Loucy (cell line): Measurements from ENCODE around the gene FHIP2A.

Experiments
- H2AFZ ChIP-seq: fragments of 200-600 bp; sonication (generic); 2 replicates; pipeline ENCODE4 v1.6.0; 2016; ENCODE audit warnings: antibody characterized with exemption, mild to moderate bottlenecking, low read length, moderate library complexity
- H3F3A ChIP-seq: fragments of 200-600 bp; 2 replicates; pipeline ENCODE4 v1.6.0; 2016; ENCODE audit warnings: antibody characterized with exemption, low read depth, mild to moderate bottlenecking
- H3K27me3 ChIP-seq: fragments of 200-600 bp; sonication (generic); 2 replicates; pipeline ENCODE4 v1.6.1; 2014; ENCODE audit warnings: low read length, mild to moderate bottlenecking; ENCODE audit not compliant: insufficient read depth, poor library complexity, severe bottlenecking
- H3K36me3 ChIP-seq: fragments of 200-600 bp; sonication (generic); 2 replicates; pipeline ENCODE4 v1.6.1; 2016; ENCODE audit warnings: low read length; ENCODE audit not compliant: insufficient read depth
- H3K4me1 ChIP-seq: fragments of 200-600 bp; sonication (generic); 2 replicates; pipeline ENCODE4 v1.5.1; 2014; ENCODE audit warnings: low read length, mild to moderate bottlenecking; ENCODE audit not compliant: insufficient read depth, poor library complexity, severe bottlenecking
- H3K4me2 ChIP-seq: fragments of 200-600 bp; sonication (generic); 2 replicates; pipeline ENCODE4 v1.6.0; 2014; ENCODE audit warnings: antibody characterized with exemption, low read length, low read depth, mild to moderate bottlenecking; ENCODE audit not compliant: poor library complexity, severe bottlenecking
- H3K4me3 ChIP-seq: fragments of 200-600 bp; sonication (generic); 2 replicates; pipeline ENCODE4 v1.5.1; 2014; ENCODE audit warnings: low read length, mild to moderate bottlenecking, mixed read lengths; ENCODE audit not compliant: poor library complexity, severe bottlenecking
- H3K79me2 ChIP-seq: fragments of 200-600 bp; sonication (generic); 2 replicates; pipeline ENCODE4 v1.6.1; 2014; ENCODE audit warnings: low read length; ENCODE audit not compliant: insufficient read depth
- H3K9ac ChIP-seq: fragments of 200-600 bp; sonication (generic); 2 replicates; pipeline ENCODE4 v1.6.0; 2014; ENCODE audit warnings: mild to moderate bottlenecking, low read depth, low read length, moderate library complexity; ENCODE audit not compliant: poor library complexity, severe bottlenecking
- H3K9me2 ChIP-seq: fragments of 200-600 bp; sonication (generic); replicated peaks from 2 replicates; pipeline ENCODE4 v1.6.1; 2016; ENCODE audit warnings: low read depth, low read length, mixed read lengths
- H3K9me3 ChIP-seq: fragments of 200-600 bp; sonication (generic); 2 replicates; pipeline ENCODE4 v1.6.1; 2014; ENCODE audit warnings: mild to moderate bottlenecking, antibody characterized with exemption, low read length, low read depth; ENCODE audit not compliant: insufficient read depth
- H4K20me1 ChIP-seq: fragments of 200-600 bp; sonication (generic); 2 replicates; pipeline ENCODE4 v1.6.0; 2014; ENCODE audit warnings: antibody characterized with exemption, low read length, mild to moderate bottlenecking; ENCODE audit not compliant: insufficient read depth, poor library complexity, severe bottlenecking
- EZH2phosphoT487 ChIP-seq: fragments of 200-600 bp; IDR thresholded peaks from 2 replicates; pipeline ENCODE4 v1.6.1; 2018; ENCODE audit warnings: antibody characterized with exemption, mild to moderate bottlenecking, moderate library complexity, borderline replicate concordance
- TF ChIP-seq, protein P1 (sequence below): fragments of 200-600 bp; sonication (generic); conservative IDR thresholded peaks from 2 replicates; pipeline ENCODE4 v1.5.1; 2014; ENCODE audit warnings: mild to moderate bottlenecking, antibody characterized with exemption, low read length

FHIP2A gene

DNA sequence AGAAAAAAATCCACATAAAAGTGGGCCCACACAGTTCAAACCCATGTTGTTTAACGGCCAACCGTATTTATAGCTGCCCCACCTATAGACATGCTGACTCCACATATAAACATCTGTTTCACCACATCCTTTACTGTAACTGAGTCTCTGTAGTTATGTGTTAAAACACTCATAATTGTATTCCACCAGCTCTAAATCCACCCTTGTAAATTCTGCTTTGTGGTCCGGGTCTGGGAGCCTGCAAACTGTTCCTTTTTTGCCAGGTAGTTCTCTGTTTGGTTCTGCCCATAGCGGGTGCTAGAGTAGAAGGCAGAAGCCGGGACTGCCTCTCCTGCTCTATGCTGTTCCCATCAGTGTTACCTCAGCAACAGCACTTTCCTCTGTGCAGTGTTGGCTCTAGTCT is 20.2 kb upstream of the FHIP2A start:
- peaks cover 15% of the 10 kb centered on the region for H4K20me1 ChIP-seq
- peaks cover 46% of the 10 kb centered on the region for H3K79me2 ChIP-seq
- H2AFZ ChIP-seq: no peak overlapping the region
- peak overlapping the region; percentile 100 for H3K9ac ChIP-seq
- peaks cover 22% of the 10 kb centered on the region for H3F3A ChIP-seq
- peaks cover under 1% of the 10 kb centered on the region; the same call in 1 of the 2 replicates for H3K9me3 ChIP-seq
- H3K4me2 ChIP-seq: peak overlapping the region; percentile 87
- H3K9me2 ChIP-seq: no peaks in the 10 kb centered on the region
- H3K4me3 ChIP-seq: peak overlapping the region; percentile 98
- H3K4me1 ChIP-seq: peaks cover 60% of the 10 kb centered on the region
- peaks cover 20% of the 10 kb centered on the region for H3K36me3 ChIP-seq
- no peaks in the 10 kb centered on the region for H3K27me3 ChIP-seq
- TF ChIP-seq EZH2phosphoT487: no peak
- TF ChIP-seq, protein P1, sequence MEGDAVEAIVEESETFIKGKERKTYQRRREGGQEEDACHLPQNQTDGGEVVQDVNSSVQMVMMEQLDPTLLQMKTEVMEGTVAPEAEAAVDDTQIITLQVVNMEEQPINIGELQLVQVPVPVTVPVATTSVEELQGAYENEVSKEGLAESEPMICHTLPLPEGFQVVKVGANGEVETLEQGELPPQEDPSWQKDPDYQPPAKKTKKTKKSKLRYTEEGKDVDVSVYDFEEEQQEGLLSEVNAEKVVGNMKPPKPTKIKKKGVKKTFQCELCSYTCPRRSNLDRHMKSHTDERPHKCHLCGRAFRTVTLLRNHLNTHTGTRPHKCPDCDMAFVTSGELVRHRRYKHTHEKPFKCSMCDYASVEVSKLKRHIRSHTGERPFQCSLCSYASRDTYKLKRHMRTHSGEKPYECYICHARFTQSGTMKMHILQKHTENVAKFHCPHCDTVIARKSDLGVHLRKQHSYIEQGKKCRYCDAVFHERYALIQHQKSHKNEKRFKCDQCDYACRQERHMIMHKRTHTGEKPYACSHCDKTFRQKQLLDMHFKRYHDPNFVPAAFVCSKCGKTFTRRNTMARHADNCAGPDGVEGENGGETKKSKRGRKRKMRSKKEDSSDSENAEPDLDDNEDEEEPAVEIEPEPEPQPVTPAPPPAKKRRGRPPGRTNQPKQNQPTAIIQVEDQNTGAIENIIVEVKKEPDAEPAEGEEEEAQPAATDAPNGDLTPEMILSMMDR: peak; percentile 45

DNA sequence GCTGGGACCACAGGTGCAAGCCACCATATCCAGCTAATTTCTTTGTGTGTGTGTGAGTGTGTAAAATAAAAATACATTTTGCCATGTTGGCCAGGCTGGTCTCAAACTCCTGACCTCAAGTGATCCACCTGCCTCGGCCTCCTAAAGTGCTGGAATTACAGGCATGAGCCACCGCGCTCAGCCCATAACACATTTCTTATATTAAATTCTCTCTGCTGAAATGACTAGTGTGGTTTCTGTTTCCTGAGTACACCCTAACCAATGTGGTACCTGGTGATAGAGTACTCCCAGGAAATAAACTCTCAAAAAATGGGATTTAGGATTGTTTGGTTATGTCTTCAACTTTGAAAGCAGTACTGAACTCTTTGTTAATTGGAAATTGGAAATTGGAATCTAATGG is 19.4 kb upstream of the FHIP2A start:
- Histone ChIP-seq H3K9ac (peak overlapping the region; percentile 96), H3F3A (peaks cover 22% of the 10 kb centered on the region), H3K36me3 (peaks cover 12% of the 10 kb centered on the region), H3K4me1 (peaks cover 60% of the 10 kb centered on the region), H3K9me3 (no peaks in the 10 kb centered on the region; the same call in 1 of the 2 replicates), H3K4me3 (peak overlapping the region; percentile 71), H3K9me2 (no peaks in the 10 kb centered on the region), H3K4me2 (peak overlapping the region; percentile 87), H3K79me2 (peaks cover 39% of the 10 kb centered on the region), H4K20me1 (peaks cover 8% of the 10 kb centered on the region), H2AFZ (no peak overlapping the region), H3K27me3 (no peaks in the 10 kb centered on the region)
- TF ChIP-seq, protein P1: no peak
- no peak for TF ChIP-seq EZH2phosphoT487

DNA sequence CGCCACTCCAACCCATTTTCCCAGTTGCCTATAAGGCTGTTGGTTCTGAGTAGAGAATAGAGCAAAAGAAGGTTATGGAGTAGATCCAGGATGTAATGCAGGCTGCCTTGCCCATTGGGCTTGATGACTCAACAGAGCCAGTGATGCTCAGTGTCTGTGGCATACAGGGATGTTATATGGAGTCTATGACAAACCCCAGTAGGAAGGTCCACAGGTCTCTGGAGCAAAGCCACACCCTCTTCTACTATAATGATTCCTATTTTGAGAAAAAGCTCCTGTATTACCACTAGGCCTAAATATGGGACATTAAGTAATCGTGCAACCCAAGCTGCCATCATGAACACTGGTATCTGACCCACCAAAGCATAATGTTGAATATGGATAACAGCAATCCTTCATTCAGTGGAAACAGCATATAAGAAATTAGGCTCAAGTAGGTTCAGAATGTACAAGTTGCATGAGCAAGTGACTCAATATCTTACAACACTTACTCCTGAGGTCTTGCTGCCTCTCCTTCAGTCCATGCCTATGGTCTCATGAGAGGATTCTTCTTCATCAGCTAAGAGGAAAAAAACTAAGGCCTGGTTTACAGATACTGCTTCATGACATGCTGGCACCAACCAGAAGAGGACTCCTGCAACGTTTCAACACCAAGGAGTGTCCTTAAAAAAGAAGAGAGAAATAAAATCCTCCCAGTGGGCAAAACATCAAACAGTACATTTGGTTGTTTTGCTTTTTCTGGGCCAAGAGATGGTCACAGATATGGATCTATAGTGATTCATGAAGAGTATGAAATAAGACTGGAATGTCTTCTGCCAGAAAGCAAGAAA is 14.8 kb upstream of the FHIP2A start:
- peaks cover 14% of the 10 kb centered on the region for H3F3A ChIP-seq
- no peak overlapping the region for H3K4me2 ChIP-seq
- H3K9me3 ChIP-seq: no peaks in the 10 kb centered on the region
- no peaks in the 10 kb centered on the region for H4K20me1 ChIP-seq
- no peaks in the 10 kb centered on the region for H3K36me3 ChIP-seq
- H3K4me3 ChIP-seq: no peak overlapping the region
- no peaks in the 10 kb centered on the region for H3K9me2 ChIP-seq
- no peak for TF ChIP-seq EZH2phosphoT487
- TF ChIP-seq, protein P1: no peak
- no peaks in the 10 kb centered on the region for H3K27me3 ChIP-seq
- peaks cover 67% of the 10 kb centered on the region for H3K4me1 ChIP-seq
- H3K9ac ChIP-seq: no peak overlapping the region
- no peaks in the 10 kb centered on the region; the same call in 1 of the 2 replicates for H3K79me2 ChIP-seq
- peak overlapping the region; percentile 7; the same call in 1 of the 2 replicates for H2AFZ ChIP-seq
